ENCODE data around the gene SLC6A3.

SLC6A3 gene

GRCh38 chr5:1442222-1443145 is 2.8 kb downstream of the SLC6A3 start:
- no peak for DNase-seq (ENCODE audit: low read depth in 2 of 2)

GRCh38 chr5:1441166-1441865 is 3.9 kb downstream of the SLC6A3 start:
- no peak for DNase-seq (ENCODE audit: low read depth in 2 of 2)

GRCh38 chr5:1440098-1440493 is 5.1 kb downstream of the SLC6A3 start:
- no peak for DNase-seq (ENCODE audit: low read depth in 2 of 2)

- no peak for DNase-seq (ENCODE audit: low read depth in 2 of 2)
These were observed 5.7 kb downstream of the SLC6A3 start for GRCh38 chr5:1439388-1440097.

GRCh38 chr5:1438871-1439270 is 6.4 kb downstream of the SLC6A3 start:
- no peak for DNase-seq (ENCODE audit: low read depth in 2 of 2)

GRCh38 chr5:1437876-1438559 is 7.2 kb downstream of the SLC6A3 start:
- DNase-seq (ENCODE audit: low read depth in 2 of 2), result no peak

GRCh38 chr5:1437226-1437829 is 7.9 kb downstream of the SLC6A3 start:
- DNase-seq (ENCODE audit: low read depth in 2 of 2), result no peak

- no peak for DNase-seq (ENCODE audit: low read depth in 2 of 2)
These were observed 8.6 kb downstream of the SLC6A3 start for GRCh38 chr5:1436681-1437080.

GRCh38 chr5:1436036-1436435 is 9.2 kb downstream of the SLC6A3 start:
- DNase-seq (ENCODE audit: low read depth in 2 of 2), result no peak

GRCh38 chr5:1435369-1435768 is 9.9 kb downstream of the SLC6A3 start:
- DNase-seq (ENCODE audit: low read depth in 2 of 2), result no peak

- no peak for DNase-seq (ENCODE audit: low read depth in 2 of 2)
These were observed 12.9 kb downstream of the SLC6A3 start for GRCh38 chr5:1432296-1432695.

- no peak for DNase-seq (ENCODE audit: low read depth in 2 of 2)
These were observed 13.3 kb downstream of the SLC6A3 start for GRCh38 chr5:1431896-1432295.

GRCh38 chr5:1431021-1431811 is 14.0 kb downstream of the SLC6A3 start:
- DNase-seq (ENCODE audit: low read depth in 2 of 2), result no peak

- no peak for DNase-seq (ENCODE audit: low read depth in 2 of 2)
These were observed 15.0 kb downstream of the SLC6A3 start for GRCh38 chr5:1430121-1430795.

- DNase-seq (ENCODE audit: low read depth in 2 of 2), result no peak
These were observed 15.7 kb downstream of the SLC6A3 start for GRCh38 chr5:1429496-1429895.

- DNase-seq (ENCODE audit: low read depth in 2 of 2), result no peak
These were observed 16.2 kb downstream of the SLC6A3 start for GRCh38 chr5:1429066-1429465.

GRCh38 chr5:1428107-1428506 is 17.1 kb downstream of the SLC6A3 start:
- no peak for DNase-seq (ENCODE audit: low read depth in 2 of 2)

GRCh38 chr5:1424716-1425115 is 20.5 kb downstream of the SLC6A3 start:
- no peak for DNase-seq (ENCODE audit: low read depth in 2 of 2)

GRCh38 chr5:1423901-1424603 is 21.2 kb downstream of the SLC6A3 start:
- no peak for DNase-seq (ENCODE audit: low read depth in 2 of 2)

All from stimulated activated CD4-positive, alpha-beta T cell treated with anti-CD3 and anti-CD28 coated beads, Interleukin-1b, Interleukin-23, amount 100 ng/mL, for 4 hours (primary cell).